COR-L47 (cell line): ENCODE data around the gene MKKS.
"Not testable (repeated sequence)": the region's sequence is repeated elsewhere in the genome, so short reads cannot be mapped to it uniquely, and the experiment has no call there.

ENCODE experiments used
- DNase-seq: peaks from one replicate; lab custom pipeline; 2025; lab: John Stamatoyannopoulos, UW

MKKS gene

GRCh38 chr20:10449270-10449669, 15.2 kb upstream of the MKKS start:
- DNase-seq: no peak

GRCh38 chr20:10448270-10449156, 14.5 kb upstream of the MKKS start:
- no peak for DNase-seq

- peak; percentile 40 for DNase-seq
Measured at GRCh38 chr20:10447028-10447427, 13.0 kb upstream of the MKKS start.

- no peak for DNase-seq
Measured at GRCh38 chr20:10445758-10446157, 11.7 kb upstream of the MKKS start.

GRCh38 chr20:10443936-10444335, 9.9 kb upstream of the MKKS start:
- DNase-seq: no peak

- no peak for DNase-seq
Measured at GRCh38 chr20:10438217-10438616, 4.2 kb upstream of the MKKS start.

- DNase-seq: no peak
Measured at GRCh38 chr20:10436053-10436699, 2.2 kb upstream of the MKKS start.

GRCh38 chr20:10434832-10435812, 1.1 kb upstream of the MKKS start, which contains the start of gene SLX4IP:
TSS of gene SLX4IP (plus strand) at chr20:10435305. CDS start at chr20:10458205, 22,900 bp downstream.
- peak; percentile 98 for DNase-seq

- peak; percentile 98 for DNase-seq
Measured at GRCh38 chr20:10434467-10434831, 427 bp upstream of the MKKS start.

- peak; percentile 52 for DNase-seq
Measured at GRCh38 chr20:10433014-10433622, 904 bp downstream of the MKKS start.

- DNase-seq: no peak
Measured at GRCh38 chr20:10432079-10432478, 1.9 kb downstream of the MKKS start.

- no peak for DNase-seq
Measured at GRCh38 chr20:10430704-10431103, 3.3 kb downstream of the MKKS start.

GRCh38 chr20:10430000-10430466, 4.0 kb downstream of the MKKS start:
- DNase-seq: no peak

- DNase-seq: no peak
Measured at GRCh38 chr20:10429443-10429981, 4.5 kb downstream of the MKKS start.

- DNase-seq: no peak
Measured at GRCh38 chr20:10428008-10428407, 6.0 kb downstream of the MKKS start.

GRCh38 chr20:10427060-10427692, 6.8 kb downstream of the MKKS start:
- peak; percentile 42 for DNase-seq

- DNase-seq: no peak
Measured at GRCh38 chr20:10423735-10424134, 10.3 kb downstream of the MKKS start.

GRCh38 chr20:10419550-10420133, 14.4 kb downstream of the MKKS start:
- DNase-seq: no peak

GRCh38 chr20:10417218-10417617, 16.8 kb downstream of the MKKS start:
- DNase-seq: not testable (repeated sequence)

GRCh38 chr20:10415013-10415650, 18.9 kb downstream of the MKKS start:
- peak; percentile 50 for DNase-seq
